Activated CD4-positive, alpha-beta T cell treated with anti-CD3 and anti-CD28 coated beads, Interleukin-2, Interleukin-4, amounts not matched to agents 100 ng/mL and 50 ng/mL, durations not matched to agents 16 hours and 8 hours (primary cell): ENCODE results near the gene ADORA3.

Experiments used
- DNase-seq: peaks from one replicate; pipeline ENCODE4 v3.0.0-alpha.2; 2020; ENCODE audit warnings: low spot score

Gene ADORA3

DNA sequence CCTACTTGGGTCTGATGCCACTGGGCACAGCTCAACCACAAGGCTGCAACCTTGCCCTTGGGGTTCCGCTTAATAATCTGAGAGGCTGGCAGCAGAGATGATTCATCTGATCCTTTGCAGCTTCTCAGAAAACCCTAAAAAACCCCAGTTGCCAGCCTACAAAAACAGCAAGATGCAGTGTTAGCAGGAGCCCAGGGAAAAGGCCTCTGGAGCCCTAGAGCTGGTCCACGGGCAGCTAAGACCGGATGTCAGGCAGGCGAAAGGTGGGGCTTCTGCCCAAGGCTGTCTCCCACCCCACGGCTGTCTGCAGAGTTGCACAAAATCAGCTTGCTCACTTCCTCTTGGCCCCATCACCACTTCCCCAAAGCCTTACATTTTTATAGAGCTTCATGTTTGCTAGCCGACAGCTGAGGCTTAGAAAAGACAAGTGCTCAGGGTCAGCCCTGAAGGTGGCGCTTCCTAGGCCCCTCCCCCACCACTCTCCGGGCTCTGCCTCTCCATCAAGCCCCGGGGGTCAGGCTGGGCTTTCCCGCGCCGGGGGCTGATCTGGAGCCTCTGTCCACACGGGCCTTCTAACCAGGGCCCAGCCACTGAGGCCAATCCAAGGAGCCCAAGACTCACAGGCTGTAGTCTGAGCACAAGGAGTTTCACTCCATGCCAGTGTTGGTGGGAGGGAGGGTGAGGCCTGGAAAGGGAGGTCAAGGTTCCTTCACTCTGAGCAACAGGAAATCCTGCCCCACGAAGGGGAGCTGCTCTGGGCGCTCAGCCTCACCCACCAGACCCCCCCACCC is 4.2 kb upstream of the ADORA3 start:
- DNase-seq = peak; percentile 92

DNA sequence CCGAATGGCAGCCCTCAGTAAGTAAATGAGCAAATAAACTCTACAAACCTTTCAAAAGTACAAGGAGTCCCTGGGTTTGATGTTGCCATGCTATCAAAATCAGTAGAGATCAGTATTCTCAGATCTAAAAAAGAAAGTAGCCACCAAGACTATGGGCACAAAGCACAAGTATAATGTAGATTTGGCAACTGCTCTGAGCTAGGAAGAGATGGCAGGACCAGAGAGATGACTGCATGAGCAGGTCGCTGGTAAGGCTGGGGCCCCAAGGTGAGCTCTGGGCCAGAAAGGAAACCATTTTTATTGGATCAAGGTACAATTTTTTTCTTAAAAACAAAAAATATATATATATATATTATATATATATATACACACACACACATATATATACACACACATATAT is 3.1 kb upstream of the ADORA3 start:
- no peak for DNase-seq

DNA sequence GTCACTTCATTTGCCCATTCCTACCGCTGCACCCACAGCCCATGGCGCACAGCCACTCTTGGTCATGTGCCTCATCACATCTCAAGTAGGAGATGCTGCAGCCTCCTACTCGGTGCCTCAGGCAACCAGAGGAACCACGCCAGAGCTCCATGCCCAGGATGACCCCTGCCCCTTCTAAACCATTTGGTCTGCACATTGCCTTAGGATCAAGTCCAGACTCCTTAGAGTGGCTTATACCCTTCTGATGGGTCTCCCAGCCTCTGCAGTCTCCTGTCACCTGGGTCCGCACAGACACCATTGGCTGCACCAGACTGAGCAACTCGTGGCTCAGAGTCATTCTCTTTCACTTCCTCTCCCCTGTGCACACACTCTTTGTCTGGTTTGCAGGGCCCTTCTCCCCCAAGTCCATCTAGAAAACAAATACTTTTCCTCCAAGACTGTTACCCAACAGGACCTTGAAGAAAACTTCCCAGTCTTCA is 2.2 kb upstream of the ADORA3 start:
- DNase-seq = peak; percentile 29

DNA sequence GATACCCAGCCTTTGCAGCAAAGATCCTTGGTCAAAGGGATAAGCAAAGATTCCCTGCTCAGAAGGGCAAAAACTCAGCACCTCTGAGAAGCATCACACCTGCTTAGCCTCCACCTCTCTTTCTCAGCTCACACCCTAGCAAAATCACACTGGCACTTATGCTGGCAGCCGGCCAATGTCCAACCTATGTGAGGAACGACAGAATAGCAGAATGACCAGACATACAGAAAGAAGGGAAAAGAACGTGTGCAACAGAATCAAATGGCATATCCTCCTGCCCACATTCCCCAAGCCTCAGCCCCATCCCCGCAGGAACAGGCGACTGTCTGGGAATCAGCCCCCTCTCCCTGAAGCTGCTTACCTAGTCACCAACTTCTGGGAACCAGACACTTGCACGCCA is 664 bp upstream of the ADORA3 start:
- DNase-seq = no peak

DNA sequence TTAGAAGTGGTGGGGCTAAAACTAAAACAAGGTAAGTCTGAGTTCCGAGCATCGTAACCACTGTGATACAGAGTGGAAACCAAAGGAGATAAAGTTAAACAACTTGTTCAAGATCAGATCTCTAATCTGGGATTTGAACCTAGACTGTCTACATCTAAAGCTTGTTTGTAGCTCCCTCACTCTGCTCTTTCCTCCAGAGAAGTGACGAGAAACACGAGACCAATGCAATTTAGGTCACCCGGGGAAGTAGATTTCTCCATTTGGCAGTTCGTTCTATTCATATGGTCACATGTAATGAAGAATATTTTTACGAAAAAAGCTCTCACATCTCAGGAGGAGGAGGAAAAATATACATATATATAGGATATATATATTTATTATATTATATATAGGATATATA is 1.8 kb downstream of the ADORA3 start:
- DNase-seq = no peak

DNA sequence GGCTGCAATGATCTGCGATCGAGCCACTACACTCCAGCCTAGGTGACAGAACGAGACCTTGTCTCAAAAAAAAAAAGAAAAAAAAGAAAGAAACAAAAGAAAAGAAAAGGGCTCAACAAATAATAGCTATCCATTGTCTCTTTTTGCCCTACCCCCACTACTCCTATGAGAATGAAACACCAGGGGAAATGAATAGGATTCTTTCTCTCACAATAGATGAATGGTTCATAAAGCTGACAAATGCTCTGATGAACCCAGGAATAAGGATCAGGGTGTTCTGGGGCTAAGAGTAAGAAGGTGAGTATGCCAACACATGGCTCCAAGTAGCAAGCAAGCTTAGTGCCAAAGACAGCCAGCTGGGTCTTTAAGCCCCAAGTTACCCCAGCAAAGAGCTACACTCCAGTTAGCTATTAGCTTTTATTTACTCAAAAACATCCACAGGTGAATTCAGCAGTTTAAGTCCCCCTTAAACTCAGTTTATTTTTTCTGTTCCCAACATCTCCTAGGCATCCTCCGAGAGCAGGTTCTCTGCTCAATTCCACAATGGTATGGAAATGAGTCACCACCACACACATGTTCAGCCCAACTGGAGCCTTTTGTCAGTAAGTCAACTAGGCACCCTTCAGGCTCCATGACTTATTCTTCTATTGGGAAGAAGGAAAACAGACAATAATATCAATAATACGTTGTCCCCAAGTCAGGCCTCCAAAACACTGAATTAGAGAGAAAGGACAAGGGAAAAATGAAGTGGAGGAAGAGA is 4.2 kb downstream of the ADORA3 start:
- no peak for DNase-seq

DNA sequence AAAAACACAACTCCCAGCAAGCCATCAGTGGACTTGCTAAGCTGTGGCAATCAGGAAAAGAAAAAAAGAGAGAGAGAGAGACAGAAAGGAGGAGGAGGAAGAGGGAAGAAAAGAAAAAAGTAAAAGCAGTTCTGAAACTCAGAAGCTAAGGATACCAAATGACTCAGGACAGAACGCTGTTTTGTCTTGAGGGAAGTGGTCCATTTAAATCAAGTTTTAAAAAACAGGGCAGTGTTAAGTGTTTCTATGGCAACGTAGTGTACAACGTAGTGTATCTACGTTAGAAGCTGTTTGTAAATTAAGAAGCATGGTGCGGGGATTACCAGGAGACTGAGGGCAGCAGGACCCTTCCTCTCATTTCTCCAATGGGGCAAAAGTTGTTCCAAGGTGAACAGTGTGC is 5.8 kb downstream of the ADORA3 start:
- peak; percentile 34 for DNase-seq

DNA sequence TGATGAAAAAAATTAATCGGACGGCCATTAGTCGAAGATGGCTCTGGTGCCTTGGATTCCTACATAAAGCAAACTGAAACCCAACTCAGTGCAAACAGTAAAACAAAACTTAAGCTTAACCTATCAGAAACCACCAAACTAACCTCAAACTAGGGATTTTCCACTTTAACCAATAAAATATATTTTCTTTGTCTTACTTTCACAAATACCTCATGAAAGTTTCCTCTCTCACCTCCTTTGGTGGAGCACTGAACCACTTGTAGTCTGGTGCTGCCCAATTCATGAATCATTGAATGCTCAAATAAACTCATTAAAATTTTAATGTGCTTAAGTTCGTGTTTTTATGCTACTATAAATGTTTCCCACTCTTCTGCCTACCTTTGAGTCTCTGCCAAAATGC is 7.0 kb downstream of the ADORA3 start:
- DNase-seq = peak; percentile 54

DNA sequence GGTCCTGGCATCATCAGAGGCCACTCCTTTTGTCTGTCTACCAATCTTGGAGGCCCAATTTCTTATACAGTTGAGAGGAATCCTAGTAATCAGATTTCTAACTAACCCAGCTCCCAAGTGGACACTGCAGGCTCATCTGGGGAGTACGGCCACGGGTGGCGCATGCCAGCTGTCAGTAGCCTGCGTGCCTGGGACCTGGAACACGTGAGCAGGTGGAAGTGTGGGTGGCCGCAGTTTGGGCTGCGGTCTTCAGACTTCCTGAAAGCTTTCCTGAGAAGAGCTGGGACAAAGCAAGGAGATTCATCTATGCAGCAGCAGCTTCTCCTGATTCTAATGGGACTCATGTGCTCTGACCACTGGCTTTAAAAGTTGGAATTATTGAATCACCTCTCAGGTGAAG is 12.4 kb downstream of the ADORA3 start:
- DNase-seq = no peak

DNA sequence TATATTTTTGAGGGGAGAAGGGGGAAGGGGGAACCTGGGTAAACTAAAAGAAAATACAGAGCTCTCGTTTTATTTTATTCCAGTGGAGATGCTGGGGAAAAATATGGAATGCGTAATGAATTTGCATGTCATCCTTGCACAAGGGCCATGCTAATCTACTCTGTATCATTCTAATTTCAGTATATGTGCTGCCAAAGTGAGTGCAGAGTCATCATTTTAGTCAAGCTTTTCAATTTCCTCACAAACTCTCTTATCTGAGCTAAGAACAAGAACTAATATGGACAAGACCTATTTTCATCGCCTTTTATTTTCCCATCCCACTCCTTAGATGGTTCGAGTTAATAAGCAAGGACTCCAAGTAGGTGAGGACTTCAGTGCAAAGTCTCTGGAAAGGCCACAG is 13.2 kb downstream of the ADORA3 start:
- DNase-seq = no peak

DNA sequence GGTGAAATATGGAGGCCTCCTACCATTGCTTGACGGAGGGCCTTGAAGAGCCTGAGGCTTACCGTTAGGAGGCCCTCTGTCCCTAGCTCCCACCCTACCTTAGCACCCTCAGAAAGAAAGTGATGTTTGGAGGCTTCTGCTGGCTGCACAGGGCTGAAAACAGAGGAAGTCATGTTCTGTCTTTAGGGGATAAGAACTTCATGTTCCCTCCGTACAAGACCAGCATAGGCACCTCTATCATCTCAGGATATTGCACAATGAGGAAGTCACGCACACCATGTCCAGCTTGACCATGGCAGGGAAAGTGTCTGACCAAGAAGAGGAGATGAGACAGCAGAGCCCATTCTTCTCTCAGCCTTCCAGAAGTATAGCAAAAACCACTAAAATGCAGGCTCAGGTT is 13.8 kb downstream of the ADORA3 start:
- DNase-seq = no peak

DNA sequence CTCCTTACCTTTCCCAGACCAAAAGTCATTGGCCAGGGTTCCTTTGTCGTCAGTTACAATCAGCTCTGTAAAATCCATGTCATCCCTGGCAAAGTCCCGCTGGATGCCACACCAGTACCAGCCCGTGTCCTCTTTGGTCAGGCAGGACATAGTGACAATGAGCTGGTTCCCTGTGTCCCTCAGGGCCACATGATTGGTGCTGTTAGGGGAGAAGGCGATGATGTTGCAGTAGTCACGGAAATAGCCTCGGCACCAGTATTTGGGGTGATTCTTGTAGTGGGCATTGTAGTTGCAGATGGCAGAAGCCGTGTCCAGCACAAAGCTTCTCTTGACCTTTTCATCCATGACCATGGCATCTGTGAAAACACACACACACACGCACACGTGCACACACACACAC is 14.8 kb downstream of the ADORA3 start:
- DNase-seq = no peak

DNA sequence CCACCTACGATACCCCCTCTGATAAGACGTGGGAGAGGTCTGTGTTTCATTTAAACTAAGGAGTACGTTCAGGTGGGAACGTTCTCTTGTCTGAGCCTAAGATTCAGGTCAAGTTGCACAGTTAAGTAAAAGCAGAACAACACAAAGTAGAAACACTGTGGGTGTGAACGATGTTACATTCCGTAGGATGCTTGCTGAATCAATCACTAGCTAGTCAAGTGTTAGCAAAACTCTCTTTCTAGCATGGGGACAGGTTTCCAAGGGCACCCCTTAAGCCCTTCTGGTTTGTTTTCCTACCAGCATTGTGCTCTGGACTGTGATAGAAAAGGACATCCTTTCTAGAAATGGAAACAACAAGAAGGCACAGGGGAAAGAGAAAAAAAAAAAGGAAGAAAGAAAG is 16.3 kb downstream of the ADORA3 start:
- no peak for DNase-seq

DNA sequence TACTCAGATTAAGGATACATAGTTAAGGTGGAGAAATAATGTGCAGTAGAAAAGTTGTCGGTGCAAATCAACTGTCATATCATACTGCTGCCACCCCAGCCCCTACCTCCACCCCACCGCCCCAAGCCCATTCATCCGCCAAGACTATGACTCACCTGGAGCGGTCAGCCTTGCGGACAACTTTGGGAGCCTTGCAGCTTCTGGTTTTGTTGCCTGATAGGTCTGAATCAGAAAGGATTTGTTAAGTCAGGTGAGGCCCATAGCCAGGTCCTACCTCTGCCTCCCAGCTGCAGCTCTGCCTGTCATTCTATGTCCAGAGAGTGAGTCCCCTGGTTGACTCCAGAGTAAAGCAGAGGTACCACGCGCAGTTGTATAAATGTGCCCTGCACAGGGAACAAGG is 17.0 kb downstream of the ADORA3 start:
- DNase-seq = no peak

DNA sequence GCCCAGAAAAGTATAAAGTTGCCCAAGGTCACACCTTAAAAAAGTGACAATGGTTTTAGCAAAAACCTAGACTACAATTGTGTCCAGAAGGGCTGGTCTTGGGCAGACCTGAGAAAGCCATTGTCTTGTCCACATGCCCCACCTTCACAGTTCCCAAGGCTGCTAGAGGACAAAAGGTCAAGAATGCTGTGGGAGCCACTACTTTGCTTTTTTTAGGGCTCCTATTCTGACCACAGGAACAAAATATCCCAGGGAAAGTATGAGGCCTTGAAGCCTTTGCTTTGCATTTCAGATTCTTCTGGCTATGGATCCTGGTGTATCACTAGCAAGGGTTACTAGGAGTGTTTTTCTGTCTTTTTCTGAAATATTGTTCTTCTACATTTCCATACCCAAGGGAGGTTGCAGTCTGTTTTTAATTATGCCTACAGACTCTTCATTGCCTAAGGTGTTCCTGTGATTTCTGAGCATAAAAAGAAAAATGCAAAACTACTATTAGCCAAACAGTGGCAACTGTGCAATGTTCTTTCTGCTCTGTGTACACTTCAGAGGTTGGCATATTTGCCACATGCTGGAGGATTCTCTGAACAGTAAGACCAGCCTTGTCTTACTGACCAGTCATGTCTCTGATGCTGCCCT is 18.9 kb downstream of the ADORA3 start:
- DNase-seq = no peak

DNA sequence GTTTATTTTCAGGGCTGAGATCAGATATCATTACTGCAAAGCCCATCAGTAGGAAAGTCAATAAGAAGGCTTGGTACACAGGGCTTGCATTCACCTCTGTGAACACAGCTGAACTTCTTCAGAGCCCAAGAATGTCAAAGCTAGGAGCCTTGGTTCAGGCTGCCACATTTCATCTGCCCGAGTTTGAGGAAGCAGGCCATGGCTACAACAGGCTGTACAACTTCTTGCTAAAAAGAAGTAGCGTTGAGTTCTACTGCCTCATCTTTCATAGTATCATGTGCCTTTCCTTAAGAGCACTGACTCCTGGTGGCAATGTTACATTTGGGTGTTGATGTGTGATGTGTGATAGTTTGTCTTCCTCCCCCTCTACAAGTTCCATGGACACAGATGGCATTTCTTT is 19.6 kb downstream of the ADORA3 start:
- no peak for DNase-seq

DNA sequence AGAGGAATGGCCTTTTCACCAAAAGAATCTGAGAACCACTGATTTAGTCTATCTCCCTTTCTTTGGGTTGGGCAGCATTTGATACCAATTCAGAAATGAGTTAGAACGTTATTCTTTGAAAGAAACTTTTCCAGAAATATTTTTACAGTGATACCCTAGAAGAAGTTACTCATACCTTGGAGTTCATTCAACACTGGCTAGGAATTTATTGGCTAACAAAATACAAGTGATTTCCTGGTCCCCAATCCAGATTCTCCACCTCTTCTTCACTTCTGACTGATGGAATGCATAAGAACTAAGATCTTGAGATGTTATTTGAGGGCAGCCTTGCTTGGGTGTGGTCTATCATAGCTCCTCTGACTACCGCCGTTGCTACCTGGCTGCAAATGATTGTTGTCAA is 20.3 kb downstream of the ADORA3 start:
- no peak for DNase-seq

DNA sequence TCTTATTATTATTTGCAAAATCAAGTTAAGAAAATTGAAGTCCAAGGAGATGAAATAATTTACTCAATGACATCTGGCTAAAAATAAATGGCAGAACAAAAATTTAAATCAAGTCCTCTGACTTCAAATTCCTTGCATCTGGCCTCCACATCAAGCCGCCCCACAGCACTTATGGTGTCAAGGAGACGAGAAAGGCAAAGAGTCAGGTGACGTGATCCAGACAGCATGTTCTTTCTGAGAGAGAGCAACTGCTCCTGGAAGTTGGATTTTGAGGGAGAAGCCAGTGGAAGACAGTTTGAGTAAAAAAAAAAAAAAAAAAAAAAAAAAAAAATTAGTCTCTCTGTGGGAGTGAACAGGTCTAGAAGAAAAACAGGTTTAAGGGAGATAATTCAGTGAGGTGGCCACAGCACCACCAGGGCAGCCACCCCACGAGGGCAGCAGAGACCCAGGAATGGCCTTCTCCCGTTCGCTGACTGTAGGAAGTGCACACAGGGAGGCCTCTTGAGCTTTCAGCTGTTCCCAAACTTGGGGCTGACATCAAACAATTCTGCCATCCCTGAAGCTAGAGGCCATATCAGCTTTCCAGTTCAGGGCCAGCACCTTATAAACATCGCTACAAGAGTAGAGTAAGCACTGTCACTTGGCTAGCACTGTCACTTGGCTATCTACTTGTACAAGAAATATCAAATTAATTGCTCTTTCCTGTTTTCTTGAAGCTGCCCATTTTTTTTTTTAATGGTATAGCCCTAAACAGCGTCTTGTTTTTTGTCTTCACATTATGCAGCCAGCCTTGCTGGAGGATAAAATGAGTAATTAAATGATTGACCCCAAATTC is 21.8 kb downstream of the ADORA3 start:
- DNase-seq = peak; percentile 49

DNA sequence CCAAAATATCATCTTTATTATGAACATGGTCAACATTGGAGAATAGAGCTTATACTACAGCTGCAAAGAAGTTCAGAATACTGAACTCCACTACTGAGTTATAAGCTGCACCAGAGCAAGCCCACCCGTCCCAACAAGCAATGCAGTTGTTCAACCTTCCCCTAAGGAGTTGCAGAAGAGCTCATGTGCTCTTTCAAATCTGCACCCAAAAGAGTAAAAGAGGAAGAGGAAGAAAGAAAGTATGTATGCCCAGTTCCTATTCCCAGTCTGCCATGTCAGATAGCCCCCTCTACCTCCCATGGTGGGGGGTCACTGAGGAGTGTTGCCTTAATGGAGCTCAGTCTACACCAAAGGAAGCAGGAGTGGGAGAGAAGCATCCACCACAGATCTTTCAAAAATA is 22.8 kb downstream of the ADORA3 start:
- no peak for DNase-seq

DNA sequence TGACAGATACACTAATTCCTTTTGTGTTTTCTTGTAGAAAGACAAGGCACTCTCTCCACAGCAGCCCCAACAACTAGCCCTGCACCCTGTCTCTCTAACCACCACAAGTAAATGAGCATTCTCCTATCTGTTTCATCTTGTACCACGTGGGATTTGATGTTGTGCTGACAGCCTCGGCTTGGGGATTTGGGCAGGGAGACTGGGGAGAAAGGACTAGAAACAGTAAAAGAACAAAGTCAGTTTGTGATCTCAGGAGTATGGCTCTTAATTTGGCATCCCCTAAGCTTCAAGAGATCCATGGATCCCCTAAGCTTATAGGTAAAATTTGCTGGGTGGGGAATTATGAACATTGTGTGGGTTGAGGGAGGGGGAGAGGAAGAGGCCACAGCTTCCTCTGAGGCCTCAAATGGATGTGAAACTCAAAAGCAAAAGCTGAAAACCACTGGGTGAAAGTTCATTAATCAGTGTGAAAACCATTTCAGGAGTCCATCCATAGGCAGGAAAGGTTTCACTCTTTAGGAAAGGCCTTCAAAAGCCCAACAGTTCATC is 26.6 kb downstream of the ADORA3 start:
- peak; percentile 53 for DNase-seq

DNA sequence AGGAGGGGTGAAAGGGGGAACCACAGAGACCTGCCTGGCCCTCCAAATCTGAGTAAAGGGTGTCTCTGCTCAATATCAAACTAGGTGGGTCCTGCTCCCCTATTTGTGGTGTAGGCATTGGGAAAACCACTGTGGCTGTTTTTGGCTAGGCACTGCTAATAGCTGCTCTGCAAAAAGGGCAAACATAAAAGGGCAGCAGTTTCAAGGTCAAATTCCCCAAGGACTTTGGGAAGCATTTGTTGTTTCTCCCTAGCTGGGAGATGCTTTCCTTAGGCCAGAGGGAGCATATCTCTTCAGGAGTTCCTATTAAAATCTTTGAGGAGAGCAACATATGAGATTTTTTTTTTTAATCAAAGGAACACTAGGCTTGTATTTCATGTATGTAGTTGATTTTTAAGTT is 27.2 kb downstream of the ADORA3 start:
- no peak for DNase-seq

DNA sequence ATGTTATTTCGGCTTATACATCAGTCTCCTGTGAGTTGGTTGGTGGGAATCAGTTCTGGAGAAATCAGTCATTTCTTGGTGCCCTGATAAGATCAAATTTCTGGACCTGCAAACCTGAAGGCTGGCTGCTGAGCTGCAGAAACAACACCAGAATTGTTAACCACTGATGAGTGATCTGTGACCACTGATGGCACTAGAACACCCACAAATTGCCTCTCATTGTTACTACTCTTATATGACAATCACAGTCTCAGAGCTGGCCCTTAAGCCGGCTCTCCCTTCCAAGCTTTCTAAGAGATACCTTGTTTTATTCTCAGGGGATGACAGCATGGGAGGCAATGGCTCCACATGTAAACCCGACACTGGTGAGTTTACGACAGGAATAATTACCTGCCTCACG is 27.7 kb downstream of the ADORA3 start:
- peak; percentile 91 for DNase-seq
